NCI-H226 (cell line): ENCODE results near the gene LMNB1.
"Not testable (repeated sequence)": the region's sequence is repeated elsewhere in the genome, so short reads cannot be mapped to it uniquely, and the experiment has no call there.

Experiments
- DNase-seq: peaks from one replicate; pipeline ENCODE4 v3.0.0-alpha.2; 2015

Gene LMNB1

GRCh38 chr5:126831156-126831555 lies 54.2 kb downstream of the LMNB1 start:
- no peak for DNase-seq

GRCh38 chr5:126836778-126837177 lies 59.8 kb downstream of the LMNB1 start:
- no peak for DNase-seq

- no peak for DNase-seq
Measured at GRCh38 chr5:126837242-126837641, 60.3 kb downstream of the LMNB1 start.

- DNase-seq = no peak
Measured at GRCh38 chr5:126837906-126838539, 61.1 kb downstream of the LMNB1 start.

- not testable (repeated sequence) for DNase-seq
Measured at GRCh38 chr5:126839407-126839806, 62.5 kb downstream of the LMNB1 start.

- not testable (repeated sequence) for DNase-seq
Measured at GRCh38 chr5:126843375-126843774, 66.4 kb downstream of the LMNB1 start.

- DNase-seq = not testable (repeated sequence)
Measured at GRCh38 chr5:126845470-126846070, 68.6 kb downstream of the LMNB1 start.

- DNase-seq = no peak
Measured at GRCh38 chr5:126846344-126846743, 69.4 kb downstream of the LMNB1 start.

- DNase-seq = no peak
Measured at GRCh38 chr5:126846744-126847455, 70.0 kb downstream of the LMNB1 start.

- no peak for DNase-seq
Measured at GRCh38 chr5:126847456-126847820, 70.5 kb downstream of the LMNB1 start.

GRCh38 chr5:126847826-126848251 lies 70.9 kb downstream of the LMNB1 start:
- DNase-seq = no peak

GRCh38 chr5:126848253-126848652 lies 71.3 kb downstream of the LMNB1 start:
- DNase-seq = no peak

- DNase-seq = peak; percentile 84
Measured at GRCh38 chr5:126849101-126849678, 72.3 kb downstream of the LMNB1 start.

GRCh38 chr5:126851501-126852011 lies 74.6 kb downstream of the LMNB1 start:
- DNase-seq = no peak

- DNase-seq = no peak
Measured at GRCh38 chr5:126852091-126852571, 75.2 kb downstream of the LMNB1 start.

GRCh38 chr5:126852841-126853271 lies 75.9 kb downstream of the LMNB1 start:
- DNase-seq = no peak

- not testable (repeated sequence) for DNase-seq
Measured at GRCh38 chr5:126853541-126854307, 76.8 kb downstream of the LMNB1 start.

- DNase-seq = no peak
Measured at GRCh38 chr5:126854526-126855110, 77.7 kb downstream of the LMNB1 start.

GRCh38 chr5:126855266-126855665 lies 78.3 kb downstream of the LMNB1 start:
- DNase-seq = no peak

- no peak for DNase-seq
Measured at GRCh38 chr5:126857472-126858410, 80.8 kb downstream of the LMNB1 start.

- peak; percentile 81 for DNase-seq
Measured at GRCh38 chr5:126858441-126858840, 81.5 kb downstream of the LMNB1 start.
